ENCODE results near the gene MICAL2. TPM values are rescaled to one million over a fixed set of nuclear protein-coding genes. Genes with fewer than 3 reads are reported as not detected.
A peak's percentile ranks its signal among the peaks of the same experiment; 100 is the strongest.
"Not testable (repeated sequence)": the region's sequence is repeated elsewhere in the genome, so short reads cannot be mapped to it uniquely, and the experiment has no call there.

The MICAL2 gene
- total RNA-seq, 1 experiment from 2014 or later: 42.4 TPM

DNA sequence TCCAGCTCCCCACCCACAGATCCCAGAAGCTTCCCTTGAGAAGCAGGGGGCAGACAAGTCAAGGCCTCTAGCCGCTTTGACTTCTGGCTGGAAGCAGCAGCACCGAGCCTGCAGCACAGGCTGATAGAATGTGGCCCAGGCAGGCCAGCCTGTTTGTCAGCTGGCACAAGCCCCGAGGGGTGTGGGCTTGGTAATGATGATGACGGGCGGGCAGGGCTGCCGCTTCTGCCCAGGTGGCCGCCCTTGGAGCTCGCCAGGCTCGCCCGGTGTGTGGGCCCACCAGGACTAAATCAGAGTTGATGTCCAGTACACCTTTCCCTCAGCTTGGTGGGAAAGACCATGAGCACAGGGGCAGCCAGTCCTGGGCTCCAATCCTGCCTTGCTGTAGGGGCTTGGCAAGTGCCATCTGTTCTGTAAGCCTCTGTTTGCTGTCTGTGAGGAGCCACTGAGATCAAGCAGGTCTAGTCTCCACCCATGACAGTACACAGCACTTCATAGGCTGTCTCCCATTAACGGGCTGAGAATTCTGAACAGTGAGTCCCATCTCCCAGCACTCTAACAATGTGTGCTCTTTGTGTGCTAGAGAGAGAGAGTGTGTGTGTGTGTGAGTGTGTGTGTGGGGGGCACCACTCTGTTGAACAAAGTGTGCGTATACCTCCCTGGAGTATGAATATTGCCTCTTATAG, 26.8 kb downstream of the MICAL2 start:
- no peak for DNase-seq
- H3K4me3 ChIP-seq: no peak overlapping the region
- no peaks in the 10 kb centered on the region for H3K27me3 ChIP-seq
- no peaks in the 10 kb centered on the region for H3K9me3 ChIP-seq
- peaks cover 10% of the 10 kb centered on the region for H3K36me3 ChIP-seq

DNA sequence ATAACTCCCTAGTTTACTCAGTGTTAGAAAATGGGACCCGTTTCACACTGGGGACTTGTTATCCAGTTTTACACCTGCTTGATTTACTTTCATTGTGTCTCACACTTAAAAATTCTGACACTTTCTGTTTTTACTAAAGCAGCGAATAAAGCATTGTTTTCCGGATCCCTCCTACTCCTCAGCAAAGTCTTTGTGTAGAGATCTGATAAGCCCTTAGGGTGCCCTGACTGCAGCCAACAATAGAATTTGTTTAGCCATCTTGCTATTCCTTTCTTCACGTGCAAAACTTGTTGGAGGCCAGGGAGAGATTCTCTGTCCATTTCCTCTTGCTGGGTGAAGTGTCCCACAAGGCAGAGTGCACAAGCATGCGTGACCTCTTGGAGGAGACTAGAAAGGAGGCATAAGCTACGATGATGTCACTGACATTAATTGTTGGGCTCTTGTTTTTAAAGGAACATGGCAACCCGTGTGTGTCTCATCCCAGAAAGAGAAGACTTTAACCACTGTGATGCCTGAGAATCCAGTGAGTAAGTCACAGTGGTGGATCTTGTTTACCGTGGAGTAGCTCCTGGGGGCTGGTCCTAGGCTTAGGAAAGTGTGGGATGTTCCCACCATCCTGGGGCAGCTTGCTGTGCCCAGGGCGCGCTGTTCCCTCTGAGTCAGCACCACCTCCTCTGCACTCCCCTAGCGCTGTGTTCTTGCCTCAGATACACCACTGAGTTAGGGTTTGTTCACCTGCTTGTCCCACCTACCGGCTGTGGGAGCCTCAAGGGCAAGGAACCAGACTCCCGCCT, 27.7 kb downstream of the MICAL2 start:
- Histone ChIP-seq H3K4me3 (no peak overlapping the region), H3K27me3 (no peaks in the 10 kb centered on the region), H3K36me3 (peaks cover 11% of the 10 kb centered on the region), H3K9me3 (no peaks in the 10 kb centered on the region)
- peak; percentile 94 for DNase-seq

DNA sequence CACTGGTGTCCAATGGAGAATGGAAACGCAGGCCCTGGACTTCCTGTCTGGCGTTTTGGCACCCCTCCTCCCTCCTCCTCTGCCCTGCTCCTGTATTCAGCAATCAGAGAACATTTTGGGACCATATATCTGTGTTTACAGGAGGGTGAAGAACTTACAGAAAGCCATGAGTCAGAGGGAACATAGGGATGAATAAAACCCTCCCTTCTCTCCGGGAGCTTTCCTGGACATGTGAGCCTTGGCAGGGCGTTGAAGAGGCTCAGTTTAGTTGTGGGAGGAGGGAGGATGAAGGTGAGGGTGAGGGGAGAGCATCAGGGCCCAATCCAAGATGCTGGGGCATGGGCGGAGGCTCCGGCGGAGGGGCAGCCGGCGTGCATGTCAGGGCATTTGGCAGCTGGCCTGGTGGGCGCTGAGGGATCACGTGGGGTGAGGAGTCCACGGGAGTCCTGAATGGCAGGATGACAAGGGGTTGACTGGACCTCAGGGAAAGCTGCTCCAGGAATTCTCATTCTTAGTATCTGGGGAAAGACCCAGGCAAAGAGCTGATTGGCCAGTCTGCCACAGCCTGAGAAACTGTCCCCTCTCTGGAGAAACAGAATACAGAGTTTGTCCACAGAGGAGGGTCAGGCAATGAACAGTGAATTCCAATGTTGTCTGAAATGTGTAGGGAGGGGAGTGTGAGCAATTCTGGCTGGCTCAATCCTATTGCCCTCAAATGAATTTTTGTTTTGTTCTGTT, 28.9 kb downstream of the MICAL2 start:
- DNase-seq: peak; percentile 91
- H3K36me3 ChIP-seq: peaks cover 10% of the 10 kb centered on the region; the same call in 1 of the 2 replicates

DNA sequence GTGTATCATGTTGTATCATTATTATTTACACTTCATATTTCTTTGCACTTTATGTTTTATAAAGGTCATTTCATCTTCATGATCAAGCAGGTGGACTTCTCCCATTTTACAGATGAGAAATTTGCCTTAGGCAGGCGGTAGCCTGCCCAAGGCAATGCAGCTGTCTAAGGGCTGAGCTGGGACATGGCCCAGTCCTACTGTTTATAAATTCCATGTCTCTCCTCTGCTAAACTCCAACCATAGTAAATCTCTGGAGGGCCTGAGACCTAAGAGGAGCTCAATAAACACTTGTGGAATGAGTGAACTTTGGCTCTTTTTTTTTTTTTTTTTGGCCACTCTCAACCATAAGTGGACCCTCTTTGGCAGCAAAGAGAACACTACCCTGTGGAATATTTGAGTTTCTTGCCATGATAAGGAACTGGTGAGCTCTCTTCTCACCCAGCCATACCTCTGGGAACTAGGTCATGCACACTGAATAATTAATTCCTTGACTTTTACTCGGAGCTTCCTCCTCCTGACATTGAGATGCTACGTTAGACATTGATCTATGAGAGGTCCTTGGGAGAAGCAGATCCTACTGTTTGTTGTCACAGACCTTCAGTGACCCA, 29.9 kb downstream of the MICAL2 start:
- no peak for DNase-seq
- Histone ChIP-seq H3K27me3 (no peaks in the 10 kb centered on the region), H3K4me3 (no peak overlapping the region), H3K9me3 (no peaks in the 10 kb centered on the region), H3K36me3 (peaks cover 17% of the 10 kb centered on the region; the same call in 1 of the 2 replicates)

More for the DNA sequence above, 28.9 kb downstream of the MICAL2 start:
- Histone ChIP-seq H3K4me3 (no peak overlapping the region), H3K9me3 (no peaks in the 10 kb centered on the region), H3K27me3 (no peaks in the 10 kb centered on the region)

DNA sequence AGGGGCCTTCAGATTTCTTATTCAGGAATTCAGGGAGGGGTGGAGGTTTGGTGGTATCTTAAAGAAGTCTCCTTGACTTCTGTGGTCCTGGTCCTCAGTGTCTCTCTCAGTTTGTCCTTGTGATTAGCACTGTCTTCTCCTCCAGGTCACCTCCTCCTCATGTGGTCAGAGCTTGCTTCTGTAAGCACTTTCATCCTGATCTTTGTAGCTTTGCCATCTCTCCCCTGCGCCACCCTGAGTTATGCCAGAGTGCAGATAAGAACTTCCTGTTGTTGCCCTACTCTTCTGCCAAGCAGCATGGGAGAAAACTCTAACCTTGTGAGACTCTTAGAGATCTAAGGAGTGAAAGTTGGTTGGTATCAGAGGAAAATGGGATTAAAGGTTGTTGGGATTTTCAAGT, 30.9 kb downstream of the MICAL2 start:
- H3K4me3 ChIP-seq: no peak overlapping the region
- no peaks in the 10 kb centered on the region for H3K27me3 ChIP-seq
- H3K9me3 ChIP-seq: no peaks in the 10 kb centered on the region
- peaks cover 20% of the 10 kb centered on the region for H3K36me3 ChIP-seq
- DNase-seq: no peak

DNA sequence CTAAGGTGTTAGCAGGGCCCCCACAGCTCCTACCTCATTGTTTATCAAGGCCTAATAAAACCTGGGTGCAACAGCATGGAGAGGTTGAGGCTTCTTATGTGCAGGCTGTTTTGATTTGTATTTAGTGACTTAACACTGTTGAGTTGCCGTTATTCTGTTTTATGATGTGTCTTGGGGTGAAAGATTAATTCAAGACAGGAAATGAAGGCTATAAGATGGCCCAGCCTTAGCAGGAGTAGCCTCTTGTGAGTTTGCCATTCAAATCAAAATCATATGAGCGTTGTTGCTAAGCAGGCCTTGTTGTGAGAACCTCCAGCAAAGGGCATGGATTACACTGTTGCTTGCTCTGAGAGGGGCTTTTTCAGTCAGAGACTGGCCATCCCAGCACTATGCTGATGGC, 31.8 kb downstream of the MICAL2 start:
- no peak for DNase-seq
- peaks cover 20% of the 10 kb centered on the region for H3K36me3 ChIP-seq
- H3K27me3 ChIP-seq: no peaks in the 10 kb centered on the region
- H3K4me3 ChIP-seq: no peak overlapping the region
- no peaks in the 10 kb centered on the region for H3K9me3 ChIP-seq

DNA sequence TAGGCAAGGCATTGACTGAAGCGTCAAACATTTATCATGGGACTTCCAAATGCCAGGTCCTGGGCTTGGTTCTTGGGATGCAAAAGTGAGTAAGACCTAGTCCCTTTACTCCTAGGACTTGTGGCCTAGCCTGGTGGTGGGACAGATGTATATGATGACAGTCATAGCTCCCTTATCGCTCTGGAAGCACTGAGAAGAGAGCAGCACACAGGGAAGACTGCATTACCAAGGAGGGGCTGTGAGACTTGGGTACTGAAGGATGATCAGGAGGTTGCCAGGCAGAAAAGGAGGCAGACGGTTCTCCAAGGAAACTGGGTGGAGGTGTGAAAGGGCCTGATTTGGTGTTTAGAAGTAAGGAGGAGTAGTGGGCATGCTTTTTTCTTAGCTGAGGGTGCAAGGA, 32.5 kb downstream of the MICAL2 start:
- no peak overlapping the region for H3K4me3 ChIP-seq
- peaks cover 20% of the 10 kb centered on the region for H3K36me3 ChIP-seq
- no peaks in the 10 kb centered on the region for H3K9me3 ChIP-seq
- no peaks in the 10 kb centered on the region for H3K27me3 ChIP-seq
- no peak for DNase-seq

DNA sequence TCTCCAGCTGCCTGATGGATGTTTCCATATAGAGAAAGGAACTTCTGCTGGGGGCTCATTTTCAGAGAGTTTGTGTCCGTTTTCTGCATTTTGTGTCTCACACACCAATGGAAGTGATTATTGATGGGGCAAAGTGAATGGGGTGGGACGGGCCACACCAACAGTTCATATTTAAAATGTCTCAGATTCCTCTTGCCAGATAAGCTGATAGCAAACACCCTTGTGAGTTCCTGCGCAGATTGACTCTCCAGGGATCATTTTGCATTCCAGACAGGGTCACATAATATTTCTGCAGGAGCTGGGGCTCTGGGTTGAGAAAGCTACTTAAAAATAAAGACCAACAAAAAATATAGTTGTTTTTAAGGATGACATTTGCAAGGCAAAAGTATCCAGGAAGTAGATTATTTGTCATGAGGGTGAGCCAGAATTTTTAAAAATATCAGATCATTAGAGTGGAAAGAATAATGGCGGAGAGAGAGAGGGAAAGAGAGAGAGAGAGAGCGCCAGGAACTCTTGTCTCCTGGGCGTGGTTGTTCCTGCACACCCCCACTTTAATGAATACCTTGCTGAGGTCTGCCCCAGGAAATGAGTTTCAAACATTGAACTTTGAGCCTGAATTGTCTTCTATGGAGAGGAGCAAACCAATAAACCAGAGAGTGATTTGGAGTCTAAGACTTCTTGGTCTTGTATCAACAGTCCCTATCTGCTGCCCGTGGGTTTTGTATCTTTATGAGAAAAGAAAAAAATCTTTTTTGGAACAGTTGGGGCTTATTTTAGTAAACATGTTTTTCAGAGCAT, 33.3 kb downstream of the MICAL2 start:
- no peaks in the 10 kb centered on the region for H3K27me3 ChIP-seq
- H3K36me3 ChIP-seq: peaks cover 20% of the 10 kb centered on the region
- no peak for DNase-seq
- H3K4me3 ChIP-seq: no peak overlapping the region
- no peaks in the 10 kb centered on the region for H3K9me3 ChIP-seq

DNA sequence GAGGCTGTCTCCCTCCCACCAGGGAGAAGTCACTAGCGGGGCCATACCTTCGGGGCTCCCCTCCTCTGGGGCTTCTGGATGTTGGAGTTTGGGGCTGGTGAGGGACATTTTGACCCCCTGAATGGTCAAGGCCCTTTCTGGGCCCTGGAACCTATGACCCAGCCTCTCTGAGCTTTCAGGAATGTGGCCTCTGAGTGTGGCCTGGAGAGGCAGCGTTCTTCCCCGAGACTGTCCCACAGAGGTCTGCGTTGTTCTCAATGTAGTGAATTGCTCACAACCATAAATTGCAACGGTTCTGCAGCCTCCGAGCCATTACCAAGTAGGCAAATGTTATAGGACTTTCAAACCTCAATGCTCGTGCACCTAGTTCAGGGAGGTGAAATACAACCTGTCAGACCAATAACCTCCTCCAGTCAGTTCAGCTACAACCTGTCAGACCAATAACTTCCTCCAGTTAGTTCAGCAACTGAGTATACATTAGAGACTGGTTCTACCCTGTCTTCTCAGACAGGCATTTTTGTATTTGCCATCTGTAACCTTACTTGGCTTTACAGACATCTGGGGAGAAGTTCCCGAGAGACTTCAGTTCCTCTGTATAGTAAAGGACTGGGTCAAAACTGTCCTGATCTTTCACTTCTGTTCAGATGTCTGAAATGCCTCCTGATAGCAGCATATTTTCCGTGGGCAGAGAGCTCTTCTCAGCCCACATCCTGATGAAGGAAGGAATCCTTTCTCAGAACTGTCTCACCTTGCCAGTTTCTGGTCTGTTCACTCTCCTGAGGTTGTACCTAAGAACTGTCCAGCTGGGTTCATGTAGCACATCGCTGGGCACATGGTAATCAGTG, 34.2 kb downstream of the MICAL2 start:
- H3K4me3 ChIP-seq: no peak overlapping the region
- H3K9me3 ChIP-seq: no peaks in the 10 kb centered on the region
- no peaks in the 10 kb centered on the region for H3K27me3 ChIP-seq
- H3K36me3 ChIP-seq: peaks cover 23% of the 10 kb centered on the region
- DNase-seq: no peak

DNA sequence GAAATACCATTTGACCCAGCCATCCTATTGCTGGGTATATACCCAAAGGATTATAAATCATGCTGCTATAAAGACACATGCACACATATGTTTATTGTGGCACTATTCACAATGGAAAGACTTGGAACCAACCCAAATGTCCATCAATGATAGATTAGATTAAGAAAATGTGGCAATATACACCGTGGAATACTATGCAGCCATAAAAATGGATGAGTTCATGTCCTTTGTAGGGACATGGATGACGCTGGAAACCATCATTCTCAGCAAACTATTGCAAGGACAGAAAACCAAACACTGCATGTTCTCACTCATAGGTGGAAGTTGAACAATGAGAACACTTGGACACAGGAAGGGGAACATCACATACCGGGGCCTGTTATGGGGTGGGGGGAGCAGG, 36.3 kb downstream of the MICAL2 start:
- peaks cover 16% of the 10 kb centered on the region for H3K36me3 ChIP-seq
- DNase-seq, H3K4me3 ChIP-seq, H3K27me3 ChIP-seq, H3K9me3 ChIP-seq: not testable (repeated sequence)

DNA sequence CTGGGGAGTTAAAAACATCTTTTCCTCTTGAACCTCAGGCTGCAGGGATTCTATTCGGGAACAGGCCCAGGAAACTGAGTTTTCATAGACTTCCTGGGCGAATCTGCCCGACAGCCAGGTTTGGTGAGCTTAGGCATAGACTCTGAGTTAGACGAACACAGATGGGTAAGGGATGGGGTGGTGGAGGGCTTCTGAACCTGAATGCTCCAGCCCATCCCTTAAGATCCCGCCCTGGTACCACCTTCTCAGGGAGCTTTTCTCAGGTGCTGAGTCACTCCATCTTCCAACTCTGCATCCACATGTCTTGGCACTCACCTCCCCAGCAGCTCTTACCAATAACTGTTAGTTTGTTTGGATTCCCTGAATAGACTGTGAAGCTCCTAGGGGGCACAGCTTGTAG, 37.4 kb downstream of the MICAL2 start:
- Histone ChIP-seq H3K36me3 (peaks cover 13% of the 10 kb centered on the region), H3K9me3 (no peaks in the 10 kb centered on the region), H3K27me3 (no peaks in the 10 kb centered on the region), H3K4me3 (no peak overlapping the region)
- DNase-seq: no peak

DNA sequence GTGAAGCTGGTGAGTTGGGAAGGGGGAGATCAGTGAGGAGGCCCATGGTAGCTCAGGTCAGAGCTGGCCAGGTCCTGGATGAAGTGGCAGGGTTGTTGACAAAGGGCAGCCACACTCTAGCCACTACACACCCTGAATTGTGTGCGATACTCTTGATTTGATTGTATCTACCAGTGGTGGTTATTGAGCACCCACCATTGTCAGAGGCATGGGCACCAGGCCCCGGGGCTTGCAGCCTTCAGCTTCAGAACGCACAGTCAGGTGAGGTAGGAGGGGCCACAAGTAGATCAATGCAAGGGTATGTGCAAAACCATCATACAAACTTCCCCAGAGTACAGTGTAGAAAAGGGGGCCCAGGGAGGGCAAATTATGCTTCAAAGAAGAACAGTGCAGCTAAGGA, 38.1 kb downstream of the MICAL2 start:
- DNase-seq: no peak
- Histone ChIP-seq H3K27me3 (no peaks in the 10 kb centered on the region), H3K9me3 (no peaks in the 10 kb centered on the region), H3K36me3 (peaks cover 18% of the 10 kb centered on the region), H3K4me3 (no peak overlapping the region)

DNA sequence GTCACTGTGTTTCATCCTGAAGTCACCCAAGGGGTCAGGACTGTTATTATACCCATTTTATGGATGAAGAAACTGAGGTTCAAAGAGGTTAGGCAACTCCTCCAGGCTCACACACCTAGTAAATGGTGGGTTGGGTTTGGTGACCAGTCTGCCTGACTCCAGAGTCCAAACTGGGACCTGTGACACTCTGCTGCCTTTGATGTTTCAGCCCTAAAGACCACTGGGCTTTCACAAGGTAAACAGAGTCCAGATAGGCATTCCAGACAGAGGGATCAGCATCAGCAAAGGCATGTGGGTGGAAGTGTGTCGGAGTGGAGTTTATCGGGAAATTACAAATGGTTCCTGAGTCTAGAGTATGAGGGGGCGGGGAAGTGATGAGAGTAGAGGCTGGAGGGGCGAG, 38.5 kb downstream of the MICAL2 start:
- Histone ChIP-seq H3K9me3 (no peaks in the 10 kb centered on the region), H3K4me3 (no peak overlapping the region), H3K27me3 (no peaks in the 10 kb centered on the region), H3K36me3 (peaks cover 22% of the 10 kb centered on the region)
- no peak for DNase-seq

DNA sequence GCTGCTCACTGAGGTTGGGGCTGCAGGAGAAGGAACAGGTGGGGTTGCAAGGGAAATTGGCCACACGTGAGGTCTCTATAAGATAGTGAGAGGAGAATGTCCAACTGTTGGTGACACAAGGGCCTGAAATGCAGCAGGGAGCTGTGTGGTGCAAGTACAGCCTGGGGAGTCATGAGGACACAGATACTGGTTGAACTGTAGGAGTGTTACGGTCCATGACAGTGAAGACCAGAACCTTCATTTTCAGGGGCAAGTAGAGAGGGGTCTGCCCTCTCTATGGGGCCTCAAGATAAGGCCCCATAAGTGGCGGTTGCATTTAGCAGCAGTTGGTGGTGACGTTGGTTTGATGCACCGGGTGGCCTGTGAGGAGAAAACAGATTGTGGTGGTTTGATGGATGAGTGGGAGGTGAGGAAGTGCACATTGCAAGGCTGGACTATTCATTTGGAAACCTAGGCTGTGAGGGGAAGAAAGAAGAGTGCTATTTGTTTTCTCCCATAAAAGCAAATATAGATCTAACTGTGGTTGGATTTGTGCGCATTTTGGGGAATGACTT, 39.4 kb downstream of the MICAL2 start:
- no peaks in the 10 kb centered on the region for H3K9me3 ChIP-seq
- H3K4me3 ChIP-seq: no peak overlapping the region
- H3K36me3 ChIP-seq: peaks cover 27% of the 10 kb centered on the region
- H3K27me3 ChIP-seq: no peaks in the 10 kb centered on the region
- no peak for DNase-seq

DNA sequence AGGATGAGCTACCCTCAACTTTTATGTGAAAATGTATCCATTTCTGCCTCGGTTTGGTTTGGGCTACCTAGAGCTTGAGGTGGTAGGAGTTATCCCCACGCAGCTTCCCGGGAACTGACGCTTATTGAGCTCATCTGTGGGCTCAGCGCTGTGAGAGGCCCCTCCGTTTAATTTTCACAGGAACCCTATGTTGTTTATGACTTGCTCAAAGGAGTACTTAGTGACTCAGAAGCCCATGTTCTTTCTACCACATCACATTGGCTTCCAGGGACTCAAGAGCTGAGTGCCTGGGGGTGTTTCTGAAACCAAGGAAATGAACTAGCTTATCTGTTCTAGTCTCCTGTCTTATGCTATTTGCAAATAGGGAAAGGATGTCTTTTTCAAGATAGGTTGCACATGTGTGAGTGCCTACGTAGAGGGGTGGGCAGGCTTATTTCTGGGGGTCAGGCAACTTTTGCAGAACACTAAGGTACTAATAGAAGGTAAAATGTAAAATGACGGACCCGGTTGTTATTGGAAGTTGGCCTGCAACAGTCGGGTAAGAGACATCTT, 40.5 kb downstream of the MICAL2 start:
- Histone ChIP-seq H3K4me3 (no peak overlapping the region), H3K9me3 (no peaks in the 10 kb centered on the region), H3K27me3 (no peaks in the 10 kb centered on the region), H3K36me3 (peaks cover 29% of the 10 kb centered on the region)
- DNase-seq: no peak
